Prostate gland (tissue), 2 donors: ENCODE data around the gene ADGRB3. TPM values are rescaled to one million over a fixed set of nuclear protein-coding genes. Genes with fewer than 3 reads are reported as not detected.

ENCODE experiments used
- DNase-seq: peaks from one replicate; pipeline ENCODE4 v3.0.0-alpha.2; 2019; ENCODE audit warnings: low spot score
- H3K27ac ChIP-seq, 2 donors: fragments of 200-600 bp; sonication (generic); 2 replicates each; pipeline ENCODE4 v1.5.1; 2017 to 2019
- H3K27me3 ChIP-seq: fragments of 200-600 bp; sonication (generic); replicated peaks from 2 replicates; pipeline ENCODE4 v1.5.1; 2019; ENCODE audit not compliant: insufficient read depth
- H3K36me3 ChIP-seq, 2 donors: fragments of 200-600 bp; sonication (generic); 1 replicate in 1 of 2; 2 replicates in 1 of 2; pipeline versions ENCODE4 v1.5.1 to v1.8.1; 2017 to 2019
- H3K4me1 ChIP-seq: fragments of 200-600 bp; sonication (generic); replicated peaks from 2 replicates; pipeline ENCODE4 v1.5.1; 2019
- H3K4me3 ChIP-seq, 2 donors: fragments of 200-600 bp; sonication (generic); 2 replicates each; pipeline ENCODE4 v1.5.1; 2017 to 2019
- H3K9me3 ChIP-seq: fragments of 200-600 bp; sonication (generic); 2 replicates; pipeline ENCODE4 v1.5.1; 2017
- POLR2A ChIP-seq: fragments of 450-650 bp; IDR thresholded peaks from one replicate; pipeline ENCODE4 v1.6.1; 2016; ENCODE audit warnings: antibody characterized with exemption, mild to moderate bottlenecking
- POLR2AphosphoS5 ChIP-seq: sonication (generic); formaldehyde crosslinking; IDR thresholded peaks from one replicate; pipeline ENCODE4 v1.6.1; 2017; ENCODE audit warnings: antibody characterized with exemption
- WGBS: methylation state at CpG from one replicate; pipeline ENCODE4 v1.1.5; 2018; 5-methylcytosine and 5-hydroxymethylcytosine counted together
- intact Hi-C: fragments of 100-400 bp; cut with DNase I; formaldehyde crosslinking; loops from one replicate; pipeline ENCODE4 v1.14.2; 2022
- total RNA-seq, 2 donors: library from RNA; depleted of rRNA; stranded (reverse); fragments of >200 nt; gene quantifications; one replicate each; pipeline ENCODE4 v1.1.0, GENCODE V29; 2016
- TF ChIP-seq, protein P1 (sequence below), 4 experiments: fragments of 200-600 bp in 2 of 4; fragments of 450-650 bp in 2 of 4; sonication (generic) in 2 of 4; IDR thresholded peaks; 1 replicate in 3 of 4; 2 replicates in 1 of 4; pipeline ENCODE4 v1.5.1; 2016 to 2019; ENCODE audit warnings: antibody characterized with exemption in 4 of 4, mild to moderate bottlenecking in 2 of 4, moderate library complexity in 2 of 4

Gene ADGRB3
- total RNA-seq, 2 donors from 2014 or later: 0.59 to 3.1 TPM

DNA sequence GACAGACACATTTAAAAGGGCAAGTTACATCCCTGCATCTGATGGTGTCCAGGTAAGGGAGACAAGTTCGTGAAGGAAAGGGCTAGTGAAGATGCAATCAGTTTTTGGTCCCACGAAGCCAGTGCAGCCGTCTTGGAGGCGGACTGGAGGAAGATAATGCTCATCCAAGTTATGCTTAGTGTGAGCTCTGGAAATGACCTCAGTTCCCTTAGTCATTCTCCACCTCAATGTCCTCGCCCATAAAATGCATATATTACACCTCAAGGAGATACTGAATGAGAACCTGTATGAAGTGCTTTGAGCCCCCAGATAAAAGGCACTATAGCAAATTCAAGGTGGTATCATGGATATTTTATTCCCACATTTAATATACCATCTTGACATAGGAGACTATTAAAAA is 358.8 kb downstream of the ADGRB3 start:
- H3K27me3 ChIP-seq: no peaks in the 10 kb centered on the region
- 83% methylated on average over 5 of the region's 5 CpGs for WGBS
- no peaks in the 10 kb centered on the region for H3K9me3 ChIP-seq
- intact Hi-C loops: no loop called here
- no peaks in the 10 kb centered on the region for H3K36me3 ChIP-seq
- H3K4me1 ChIP-seq: no peaks in the 10 kb centered on the region
- no peak overlapping the region for H3K4me3 ChIP-seq
- H3K27ac ChIP-seq: no peak overlapping the region
- TF ChIP-seq, protein P1, sequence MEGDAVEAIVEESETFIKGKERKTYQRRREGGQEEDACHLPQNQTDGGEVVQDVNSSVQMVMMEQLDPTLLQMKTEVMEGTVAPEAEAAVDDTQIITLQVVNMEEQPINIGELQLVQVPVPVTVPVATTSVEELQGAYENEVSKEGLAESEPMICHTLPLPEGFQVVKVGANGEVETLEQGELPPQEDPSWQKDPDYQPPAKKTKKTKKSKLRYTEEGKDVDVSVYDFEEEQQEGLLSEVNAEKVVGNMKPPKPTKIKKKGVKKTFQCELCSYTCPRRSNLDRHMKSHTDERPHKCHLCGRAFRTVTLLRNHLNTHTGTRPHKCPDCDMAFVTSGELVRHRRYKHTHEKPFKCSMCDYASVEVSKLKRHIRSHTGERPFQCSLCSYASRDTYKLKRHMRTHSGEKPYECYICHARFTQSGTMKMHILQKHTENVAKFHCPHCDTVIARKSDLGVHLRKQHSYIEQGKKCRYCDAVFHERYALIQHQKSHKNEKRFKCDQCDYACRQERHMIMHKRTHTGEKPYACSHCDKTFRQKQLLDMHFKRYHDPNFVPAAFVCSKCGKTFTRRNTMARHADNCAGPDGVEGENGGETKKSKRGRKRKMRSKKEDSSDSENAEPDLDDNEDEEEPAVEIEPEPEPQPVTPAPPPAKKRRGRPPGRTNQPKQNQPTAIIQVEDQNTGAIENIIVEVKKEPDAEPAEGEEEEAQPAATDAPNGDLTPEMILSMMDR (IDR thresholded peaks at IDR 0.05): no peak
- no peak for TF ChIP-seq POLR2AphosphoS5
- TF ChIP-seq POLR2A: no peak
- DNase-seq: no peak

DNA sequence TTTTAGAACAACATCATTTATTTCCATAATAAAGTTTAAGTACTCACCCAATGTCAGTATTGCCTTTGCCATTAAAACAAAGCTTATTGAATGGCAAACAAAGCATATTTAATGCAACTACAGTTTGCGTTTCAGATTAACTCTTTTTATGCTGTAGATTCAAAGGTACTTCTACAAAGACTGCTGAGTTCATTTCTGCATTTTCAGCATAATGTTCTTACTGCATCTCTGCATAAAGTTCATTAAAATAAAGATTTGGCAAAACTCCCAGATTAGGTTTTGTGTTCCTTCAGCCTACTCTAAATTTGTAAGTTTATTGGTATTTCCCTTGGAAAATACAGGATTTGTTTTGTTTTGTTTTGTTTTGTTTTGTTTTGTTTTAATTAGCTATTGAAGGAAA is 359.4 kb downstream of the ADGRB3 start:
- no peaks in the 10 kb centered on the region for H3K27me3 ChIP-seq
- no peaks in the 10 kb centered on the region for H3K4me1 ChIP-seq
- TF ChIP-seq POLR2AphosphoS5 (no peak), POLR2A (no peak)
- TF ChIP-seq, protein P1 (IDR thresholded peaks at IDR 0.05): no peak
- no peaks in the 10 kb centered on the region for H3K36me3 ChIP-seq
- no peak overlapping the region for H3K27ac ChIP-seq
- WGBS: 52% methylated on average over 1 of the region's 1 CpG
- intact Hi-C loops: no loop called here
- no peak for DNase-seq
- no peaks in the 10 kb centered on the region for H3K9me3 ChIP-seq
- no peak overlapping the region for H3K4me3 ChIP-seq

DNA sequence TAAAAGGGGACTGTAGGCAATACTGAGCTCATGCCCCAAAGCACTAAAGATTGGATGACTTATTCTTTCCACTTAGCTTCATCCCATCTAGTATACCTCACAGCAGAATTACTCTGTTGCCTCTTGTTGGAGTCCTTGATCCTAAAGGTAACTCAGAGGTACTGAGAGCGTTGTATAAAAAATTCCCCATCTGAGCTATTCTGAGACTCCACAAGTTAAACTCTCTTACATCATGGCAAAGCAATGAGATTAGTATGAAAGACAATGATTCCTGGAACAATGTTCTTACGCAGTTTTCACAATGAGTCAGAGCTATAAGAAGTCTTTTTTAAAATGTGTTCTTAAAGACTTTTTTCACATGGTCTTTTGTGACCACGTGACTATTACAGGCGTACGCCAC is 370.1 kb downstream of the ADGRB3 start:
- intact Hi-C loops: no loop called here
- no peak overlapping the region for H3K4me3 ChIP-seq
- H3K36me3 ChIP-seq: no peaks in the 10 kb centered on the region
- DNase-seq: no peak
- H3K27me3 ChIP-seq: no peaks in the 10 kb centered on the region
- no peaks in the 10 kb centered on the region for H3K4me1 ChIP-seq
- WGBS: 85% methylated on average over 5 of the region's 5 CpGs
- TF ChIP-seq POLR2A (no peak), POLR2AphosphoS5 (no peak)
- TF ChIP-seq, protein P1 (IDR thresholded peaks at IDR 0.05): no peak
- H3K27ac ChIP-seq: no peak overlapping the region
- no peaks in the 10 kb centered on the region for H3K9me3 ChIP-seq

DNA sequence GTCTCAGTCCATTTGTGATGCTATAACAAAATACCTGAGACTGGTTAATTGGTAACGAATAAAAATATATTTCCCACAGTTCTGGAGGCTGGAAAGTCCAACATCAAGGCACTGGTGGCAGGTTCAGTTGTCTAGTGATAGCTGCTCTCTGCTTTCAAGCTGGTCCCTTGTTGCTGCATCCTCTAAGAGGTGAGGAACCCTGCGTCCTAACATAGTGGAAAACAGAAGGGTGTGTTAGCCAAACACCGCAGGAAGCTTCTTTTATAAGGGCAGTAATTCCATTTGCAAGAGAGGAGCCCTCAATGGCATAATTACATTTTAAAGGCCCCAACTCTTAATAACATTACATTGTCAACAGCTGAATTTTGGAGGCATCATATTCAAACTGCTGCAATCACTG is 372.7 kb downstream of the ADGRB3 start:
- 54% methylated on average over 3 of the region's 3 CpGs for WGBS
- Histone ChIP-seq H3K27ac (no peak overlapping the region), H3K27me3 (no peaks in the 10 kb centered on the region), H3K4me1 (no peaks in the 10 kb centered on the region), H3K4me3 (no peak overlapping the region), H3K36me3 (no peaks in the 10 kb centered on the region), H3K9me3 (no peaks in the 10 kb centered on the region)
- TF ChIP-seq POLR2AphosphoS5 (no peak), POLR2A (no peak)
- TF ChIP-seq, protein P1 (IDR thresholded peaks at IDR 0.05): no peak
- intact Hi-C loops: no loop called here
- no peak for DNase-seq

DNA sequence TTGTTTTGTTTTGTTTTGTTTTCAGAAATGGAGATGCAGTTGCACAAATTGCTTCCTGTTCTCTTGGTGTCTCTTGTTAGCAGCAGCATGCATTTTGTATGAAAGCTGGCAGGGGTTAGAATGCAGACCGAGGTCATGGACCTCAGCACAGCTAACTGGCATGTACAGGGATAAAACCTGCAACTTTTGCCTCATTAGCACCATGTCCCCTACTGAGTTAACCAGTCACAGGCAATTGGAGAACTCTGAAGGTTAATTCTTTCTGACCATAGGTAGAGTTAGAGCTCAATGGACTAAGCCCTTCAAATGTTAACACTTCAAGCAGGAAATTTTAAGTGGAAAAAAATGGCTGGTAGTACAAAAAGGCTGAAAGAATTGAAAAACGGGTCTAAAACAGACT is 377.1 kb downstream of the ADGRB3 start:
- H3K27ac ChIP-seq: no peak overlapping the region
- DNase-seq: no peak
- H3K27me3 ChIP-seq: no peaks in the 10 kb centered on the region
- H3K4me3 ChIP-seq: no peak overlapping the region
- 61% methylated on average over 2 of the region's 2 CpGs for WGBS
- H3K4me1 ChIP-seq: no peaks in the 10 kb centered on the region
- TF ChIP-seq, protein P1 (IDR thresholded peaks at IDR 0.05): no peak
- TF ChIP-seq POLR2A (no peak), POLR2AphosphoS5 (no peak)
- H3K36me3 ChIP-seq: no peaks in the 10 kb centered on the region
- H3K9me3 ChIP-seq: no peaks in the 10 kb centered on the region
- intact Hi-C loops: no loop called here
